ENCODE data around the gene IFNL2.

DNA sequence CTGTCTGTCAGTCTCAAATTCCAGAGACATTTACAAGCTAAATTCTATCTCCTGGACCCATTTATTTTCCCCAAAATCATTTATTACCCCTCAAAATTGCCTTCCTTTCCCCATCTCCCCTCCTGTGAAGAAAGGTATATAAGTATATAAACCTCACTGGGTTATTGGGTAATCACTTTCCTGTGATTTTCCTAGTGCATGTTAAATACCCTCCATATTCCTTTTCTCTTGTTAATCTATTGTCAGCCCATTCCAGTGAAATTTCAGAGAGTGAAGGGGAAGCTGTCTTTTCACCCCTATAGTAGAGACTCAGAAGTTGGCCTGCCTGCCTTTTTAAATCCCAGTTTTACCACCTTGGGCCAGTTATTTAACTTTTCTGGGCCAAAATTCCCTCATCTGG lies 37.9 kb downstream of the IFNL2 start:
- TF ChIP-seq EZH2 (IDR thresholded peaks at IDR 0.05; ENCODE audit: borderline replicate concordance, insufficient read depth, low read depth, low read length, poor library complexity, severe bottlenecking) = no peak
- TF ChIP-seq, protein P1, sequence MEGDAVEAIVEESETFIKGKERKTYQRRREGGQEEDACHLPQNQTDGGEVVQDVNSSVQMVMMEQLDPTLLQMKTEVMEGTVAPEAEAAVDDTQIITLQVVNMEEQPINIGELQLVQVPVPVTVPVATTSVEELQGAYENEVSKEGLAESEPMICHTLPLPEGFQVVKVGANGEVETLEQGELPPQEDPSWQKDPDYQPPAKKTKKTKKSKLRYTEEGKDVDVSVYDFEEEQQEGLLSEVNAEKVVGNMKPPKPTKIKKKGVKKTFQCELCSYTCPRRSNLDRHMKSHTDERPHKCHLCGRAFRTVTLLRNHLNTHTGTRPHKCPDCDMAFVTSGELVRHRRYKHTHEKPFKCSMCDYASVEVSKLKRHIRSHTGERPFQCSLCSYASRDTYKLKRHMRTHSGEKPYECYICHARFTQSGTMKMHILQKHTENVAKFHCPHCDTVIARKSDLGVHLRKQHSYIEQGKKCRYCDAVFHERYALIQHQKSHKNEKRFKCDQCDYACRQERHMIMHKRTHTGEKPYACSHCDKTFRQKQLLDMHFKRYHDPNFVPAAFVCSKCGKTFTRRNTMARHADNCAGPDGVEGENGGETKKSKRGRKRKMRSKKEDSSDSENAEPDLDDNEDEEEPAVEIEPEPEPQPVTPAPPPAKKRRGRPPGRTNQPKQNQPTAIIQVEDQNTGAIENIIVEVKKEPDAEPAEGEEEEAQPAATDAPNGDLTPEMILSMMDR (IDR thresholded peaks at IDR 0.05) = no peak

Measured in B cell (primary cell).